SJCRH30 (cell line): ENCODE measurements around the gene RNU1-2. TPM values are rescaled to one million over a fixed set of nuclear protein-coding genes. Genes with fewer than 3 reads are reported as not detected.
A peak's percentile ranks its signal among the peaks of the same experiment; 100 is the strongest.
"Not testable (repeated sequence)": the region's sequence is repeated elsewhere in the genome, so short reads cannot be mapped to it uniquely, and the experiment has no call there.

Experiments
- DNase-seq, 2 experiments: peaks; one replicate each; pipeline ENCODE4 v3.0.0-alpha.2; 2015 to 2020
- H3K27ac ChIP-seq: fragments of 250-450 bp; sonication (Bioruptor Pico); 2 replicates; pipeline ENCODE4 v1.5.1; 2020; ENCODE audit warnings: mild to moderate bottlenecking, moderate library complexity
- H3K27me3 ChIP-seq: fragments of 250-450 bp; sonication (Bioruptor Pico); 2 replicates; pipeline ENCODE4 v1.5.1; 2020; ENCODE audit warnings: mild to moderate bottlenecking, moderate library complexity
- H3K36me3 ChIP-seq: fragments of 250-450 bp; sonication (Bioruptor Pico); 2 replicates; pipeline ENCODE4 v1.5.1; 2020; ENCODE audit warnings: mild to moderate bottlenecking, moderate library complexity
- H3K4me1 ChIP-seq: fragments of 250-450 bp; sonication (Bioruptor Pico); 2 replicates; pipeline ENCODE4 v1.5.1; 2020; ENCODE audit warnings: mild to moderate bottlenecking, moderate library complexity
- H3K4me3 ChIP-seq: fragments of 250-450 bp; sonication (Bioruptor Pico); 2 replicates; pipeline ENCODE4 v1.5.1; 2020; ENCODE audit warnings: mild to moderate bottlenecking, moderate library complexity
- H3K9me3 ChIP-seq: fragments of 250-450 bp; sonication (Bioruptor Pico); replicated peaks from 2 replicates; pipeline ENCODE4 v1.5.1; 2020; ENCODE audit warnings: mild to moderate bottlenecking, moderate library complexity
- total RNA-seq: library from RNA; depleted of rRNA; stranded (reverse); fragments of >200 nt; shearing (Covaris generic); gene quantifications from 2 replicates; pipeline ENCODE4 v1.2.3, GENCODE V29; 2014

Gene RNU1-2
- total RNA-seq, 1 experiment from 2014 or later: under 0.01 TPM

- no peaks in the 10 kb centered on the region for H3K27me3 ChIP-seq
- H3K36me3 ChIP-seq: no peaks in the 10 kb centered on the region
- H3K4me1 ChIP-seq: peaks cover 5% of the 10 kb centered on the region
- no peak for DNase-seq
- H3K4me3 ChIP-seq: peak overlapping the region; percentile 96
- H3K27ac ChIP-seq: peak overlapping the region; percentile 10; the same call in 1 of the 2 replicates
- H3K9me3 ChIP-seq: no peaks in the 10 kb centered on the region
Measured at GRCh38 chr1:16913181-16913832, 17.5 kb downstream of the RNU1-2 start.

GRCh38 chr1:16913833-16914662 lies 18.3 kb downstream of the RNU1-2 start:
- no peaks in the 10 kb centered on the region for H3K27me3 ChIP-seq
- H3K4me3 ChIP-seq: peak overlapping the region; percentile 96
- peak overlapping the region; percentile 10; the same call in 1 of the 2 replicates for H3K27ac ChIP-seq
- peaks cover 5% of the 10 kb centered on the region for H3K4me1 ChIP-seq
- no peaks in the 10 kb centered on the region for H3K9me3 ChIP-seq
- H3K36me3 ChIP-seq: no peaks in the 10 kb centered on the region
- DNase-seq: peak; percentile 93 to 95

GRCh38 chr1:16914928-16915626 lies 19.3 kb downstream of the RNU1-2 start:
- not testable (repeated sequence) for DNase-seq, H3K27ac ChIP-seq, H3K36me3 ChIP-seq, H3K4me1 ChIP-seq, H3K4me3 ChIP-seq, H3K9me3 ChIP-seq, H3K27me3 ChIP-seq

- no peaks in the 10 kb centered on the region for H3K9me3 ChIP-seq
- H3K36me3 ChIP-seq: no peaks in the 10 kb centered on the region
- no peaks in the 10 kb centered on the region for H3K27me3 ChIP-seq
- no peak overlapping the region for H3K4me3 ChIP-seq
- peaks cover 5% of the 10 kb centered on the region for H3K4me1 ChIP-seq
- H3K27ac ChIP-seq: no peak overlapping the region
- DNase-seq: peak in 1 of 2 experiments; percentile 45
Measured at GRCh38 chr1:16915627-16915973, 19.8 kb downstream of the RNU1-2 start.

GRCh38 chr1:16916036-16916880 lies 20.5 kb downstream of the RNU1-2 start:
- H3K4me1 ChIP-seq, DNase-seq, H3K27me3 ChIP-seq, H3K27ac ChIP-seq, H3K4me3 ChIP-seq, H3K36me3 ChIP-seq, H3K9me3 ChIP-seq: not testable (repeated sequence)

- no peak overlapping the region for H3K27ac ChIP-seq
- H3K4me1 ChIP-seq: peaks cover 16% of the 10 kb centered on the region
- no peak overlapping the region for H3K4me3 ChIP-seq
- DNase-seq: no peak
- no peaks in the 10 kb centered on the region for H3K36me3 ChIP-seq
- H3K27me3 ChIP-seq: no peaks in the 10 kb centered on the region
- H3K9me3 ChIP-seq: no peaks in the 10 kb centered on the region
Measured at GRCh38 chr1:16918371-16918770, 22.6 kb downstream of the RNU1-2 start.

GRCh38 chr1:16918936-16919665 lies 23.3 kb downstream of the RNU1-2 start:
- peaks cover 16% of the 10 kb centered on the region for H3K4me1 ChIP-seq
- H3K9me3 ChIP-seq, H3K27me3 ChIP-seq, H3K27ac ChIP-seq, H3K4me3 ChIP-seq, DNase-seq, H3K36me3 ChIP-seq: not testable (repeated sequence)

- no peak overlapping the region for H3K4me3 ChIP-seq
- DNase-seq: no peak
- H3K27ac ChIP-seq: no peak overlapping the region
- H3K4me1 ChIP-seq: peaks cover 11% of the 10 kb centered on the region; the same call in 1 of the 2 replicates
- no peaks in the 10 kb centered on the region for H3K27me3 ChIP-seq
- H3K9me3 ChIP-seq: no peaks in the 10 kb centered on the region
- no peaks in the 10 kb centered on the region for H3K36me3 ChIP-seq
Measured at GRCh38 chr1:16920951-16921350, 25.2 kb downstream of the RNU1-2 start.

GRCh38 chr1:16921391-16922185 lies 25.8 kb downstream of the RNU1-2 start, which contains the start of gene CROCC:
CROCC (plus strand) TSS chr1:16921931; CDS start chr1:16922019, 88 bp downstream.
- Histone ChIP-seq H3K36me3 (no peaks in the 10 kb centered on the region), H3K4me1 (peaks cover 11% of the 10 kb centered on the region; the same call in 1 of the 2 replicates), H3K4me3 (peak within 1 kb of the TSS; percentile 41), H3K9me3 (no peaks in the 10 kb centered on the region), H3K27ac (peak within 1 kb of the TSS; percentile 37), H3K27me3 (no peaks in the 10 kb centered on the region)
- DNase-seq: peak; percentile 83 to 85

- no peak for DNase-seq
- Histone ChIP-seq H3K4me1 (peaks cover 11% of the 10 kb centered on the region; the same call in 1 of the 2 replicates), H3K4me3 (no peak overlapping the region), H3K27me3 (no peaks in the 10 kb centered on the region), H3K9me3 (no peaks in the 10 kb centered on the region), H3K27ac (no peak overlapping the region), H3K36me3 (no peaks in the 10 kb centered on the region)
Measured at GRCh38 chr1:16922466-16922865, 26.7 kb downstream of the RNU1-2 start.

GRCh38 chr1:16922885-16923431 lies 27.2 kb downstream of the RNU1-2 start:
- no peak overlapping the region for H3K4me3 ChIP-seq
- no peaks in the 10 kb centered on the region for H3K9me3 ChIP-seq
- DNase-seq: peak in 1 of 2 experiments; percentile 41
- H3K4me1 ChIP-seq: peaks cover 11% of the 10 kb centered on the region; the same call in 1 of the 2 replicates
- H3K27me3 ChIP-seq: no peaks in the 10 kb centered on the region
- H3K27ac ChIP-seq: no peak overlapping the region
- H3K36me3 ChIP-seq: no peaks in the 10 kb centered on the region

GRCh38 chr1:16924216-16924918 lies 28.6 kb downstream of the RNU1-2 start:
- H3K27ac ChIP-seq: no peak overlapping the region
- H3K27me3 ChIP-seq: no peaks in the 10 kb centered on the region
- no peak for DNase-seq
- no peaks in the 10 kb centered on the region for H3K36me3 ChIP-seq
- H3K4me1 ChIP-seq: peaks cover 11% of the 10 kb centered on the region; the same call in 1 of the 2 replicates
- no peaks in the 10 kb centered on the region for H3K9me3 ChIP-seq
- H3K4me3 ChIP-seq: no peak overlapping the region
